Loucy (cell line): ENCODE results near the gene MLF2.

Experiments
- CTCF ChIP-seq: fragments of 200-600 bp; sonication (generic); conservative IDR thresholded peaks from 2 replicates; pipeline ENCODE4 v1.5.1; 2014; ENCODE audit warnings: mild to moderate bottlenecking, antibody characterized with exemption, low read length
- EZH2phosphoT487 ChIP-seq: fragments of 200-600 bp; IDR thresholded peaks from 2 replicates; pipeline ENCODE4 v1.6.1; 2018; ENCODE audit warnings: antibody characterized with exemption, mild to moderate bottlenecking, moderate library complexity, borderline replicate concordance

GRCh38 chr12:6772726-6773589 lies 20.0 kb upstream of the MLF2 start:
- TF ChIP-seq CTCF = no peak
- no peak for TF ChIP-seq EZH2phosphoT487
